Measurements from ENCODE around the gene MAP3K15.

- no peak for TF ChIP-seq CTCF (IDR thresholded peaks at IDR 0.05; ENCODE audit: low read length)
- no peak for TF ChIP-seq EZH2 (IDR thresholded peaks at IDR 0.05; ENCODE audit: borderline replicate concordance, low read length)
Observed at GRCh38 chrX:19514791-19515614, at the start of gene MAP3K15.

Data from OCI-LY1 (cell line).